Suprapubic skin (tissue), 4 donors: ENCODE measurements around the gene GFI1B. TPM values are rescaled to one million over a fixed set of nuclear protein-coding genes. Genes with fewer than 3 reads are reported as not detected.

ENCODE experiments used
- DNase-seq, 2 donors: peaks; one replicate each; pipeline ENCODE4 v3.0.0-alpha.2; 2019; ENCODE audit warnings: low spot score in 2 of 2
- H3K27ac ChIP-seq: fragments of 200-600 bp; sonication (generic); one replicate; pipeline ENCODE4 v1.5.1; 2019
- H3K27me3 ChIP-seq: fragments of 200-600 bp; sonication (generic); one replicate; pipeline ENCODE4 v1.5.1; 2019
- H3K36me3 ChIP-seq: fragments of 200-600 bp; sonication (generic); one replicate; pipeline ENCODE4 v1.5.1; 2019
- H3K4me1 ChIP-seq: fragments of 200-600 bp; sonication (generic); one replicate; pipeline ENCODE4 v1.5.1; 2019
- H3K4me3 ChIP-seq: fragments of 200-600 bp; sonication (generic); one replicate; pipeline ENCODE4 v1.5.1; 2019; ENCODE audit warnings: mild to moderate bottlenecking
- H3K9me3 ChIP-seq: fragments of 200-600 bp; sonication (generic); one replicate; pipeline ENCODE4 v1.5.1; 2019
- CTCF ChIP-seq, 2 donors: fragments of 200-600 bp in 1 of 2; fragments of 450-650 bp in 1 of 2; sonication (generic) in 1 of 2; IDR thresholded peaks; one replicate each; pipeline ENCODE4 v1.5.1; 2016 to 2019; ENCODE audit warnings: antibody characterized with exemption in 2 of 2, mild to moderate bottlenecking in 1 of 2, moderate library complexity in 1 of 2
- EP300 ChIP-seq: sonication (generic); formaldehyde crosslinking; IDR thresholded peaks from one replicate; pipeline ENCODE4 v1.6.1; 2017; ENCODE audit warnings: antibody characterized with exemption
- POLR2A ChIP-seq, 2 donors: fragments of 450-650 bp; IDR thresholded peaks; one replicate each; pipeline ENCODE4 v1.6.1; 2017; ENCODE audit warnings: antibody characterized with exemption in 2 of 2, mild to moderate bottlenecking in 2 of 2, moderate library complexity in 2 of 2
- POLR2AphosphoS5 ChIP-seq, 3 donors: sonication (generic); formaldehyde crosslinking; IDR thresholded peaks; one replicate each; pipeline ENCODE4 v1.6.1; 2017; ENCODE audit warnings: antibody characterized with exemption in 3 of 3
- WGBS: methylation state at CpG from one replicate; pipeline ENCODE4 v1.1.5; 2018; 5-methylcytosine and 5-hydroxymethylcytosine counted together
- total RNA-seq, 4 donors: library from RNA; depleted of rRNA; stranded (reverse); fragments of >200 nt; gene quantifications; one replicate each; pipeline ENCODE4 v1.1.0, GENCODE V29; 2016

GFI1B gene
- total RNA-seq, 4 donors from 2014 or later = not detected

GRCh38 chr9:132946211-132946610, 32.3 kb upstream of the GFI1B start:
- WGBS = 33% methylated on average over 3 of the region's 3 CpGs
- Histone ChIP-seq H3K4me3 (no peak overlapping the region), H3K36me3 (no peaks in the 10 kb centered on the region), H3K27me3 (no peaks in the 10 kb centered on the region), H3K9me3 (no peaks in the 10 kb centered on the region), H3K27ac (no peak overlapping the region), H3K4me1 (peaks cover 33% of the 10 kb centered on the region)
- no peak for DNase-seq
- TF ChIP-seq POLR2AphosphoS5 (IDR thresholded peaks at IDR 0.05) = no peak
- no peak for TF ChIP-seq EP300
- TF ChIP-seq CTCF (IDR thresholded peaks at IDR 0.05) = no peak
- no peak for TF ChIP-seq POLR2A (IDR thresholded peaks at IDR 0.05)

- TF ChIP-seq POLR2AphosphoS5 (IDR thresholded peaks at IDR 0.05) = no peak
- Histone ChIP-seq H3K9me3 (no peaks in the 10 kb centered on the region), H3K27me3 (no peaks in the 10 kb centered on the region), H3K4me3 (no peak overlapping the region), H3K36me3 (no peaks in the 10 kb centered on the region), H3K4me1 (peaks cover 33% of the 10 kb centered on the region), H3K27ac (no peak overlapping the region)
- DNase-seq = no peak
- 87% methylated on average over 7 of the region's 7 CpGs for WGBS
Measured at GRCh38 chr9:132946631-132947295, 31.7 kb upstream of the GFI1B start.

GRCh38 chr9:132947756-132948155, 30.7 kb upstream of the GFI1B start:
- H3K27me3 ChIP-seq = no peaks in the 10 kb centered on the region
- 90% methylated on average over 8 of the region's 8 CpGs for WGBS
- no peak for DNase-seq
- H3K9me3 ChIP-seq = no peaks in the 10 kb centered on the region
- H3K27ac ChIP-seq = no peak overlapping the region
- no peak overlapping the region for H3K4me3 ChIP-seq
- peaks cover 28% of the 10 kb centered on the region for H3K4me1 ChIP-seq
- no peak for TF ChIP-seq EP300
- no peak for TF ChIP-seq POLR2A (IDR thresholded peaks at IDR 0.05)
- no peak for TF ChIP-seq CTCF (IDR thresholded peaks at IDR 0.05)
- TF ChIP-seq POLR2AphosphoS5 (IDR thresholded peaks at IDR 0.05) = no peak
- no peaks in the 10 kb centered on the region for H3K36me3 ChIP-seq

GRCh38 chr9:132948482-132949050, 29.9 kb upstream of the GFI1B start:
- no peaks in the 10 kb centered on the region for H3K27me3 ChIP-seq
- peaks cover 20% of the 10 kb centered on the region for H3K4me1 ChIP-seq
- no peak for DNase-seq
- 82% methylated on average over 18 of the region's 18 CpGs for WGBS
- no peak overlapping the region for H3K27ac ChIP-seq
- H3K36me3 ChIP-seq = no peaks in the 10 kb centered on the region
- no peak for TF ChIP-seq CTCF (IDR thresholded peaks at IDR 0.05)
- no peak for TF ChIP-seq EP300
- no peak for TF ChIP-seq POLR2A (IDR thresholded peaks at IDR 0.05)
- no peak for TF ChIP-seq POLR2AphosphoS5 (IDR thresholded peaks at IDR 0.05)
- no peaks in the 10 kb centered on the region for H3K9me3 ChIP-seq
- no peak overlapping the region for H3K4me3 ChIP-seq

GRCh38 chr9:132949709-132950108, 28.8 kb upstream of the GFI1B start:
- 93% methylated on average over 3 of the region's 4 CpGs for WGBS
- no peak for DNase-seq
- Histone ChIP-seq H3K4me1 (peaks cover 15% of the 10 kb centered on the region), H3K9me3 (peaks cover 3% of the 10 kb centered on the region), H3K4me3 (no peak overlapping the region), H3K27me3 (no peaks in the 10 kb centered on the region), H3K36me3 (no peaks in the 10 kb centered on the region), H3K27ac (no peak overlapping the region)
- no peak for TF ChIP-seq EP300
- TF ChIP-seq CTCF (IDR thresholded peaks at IDR 0.05) = no peak
- TF ChIP-seq POLR2A (IDR thresholded peaks at IDR 0.05) = no peak
- no peak for TF ChIP-seq POLR2AphosphoS5 (IDR thresholded peaks at IDR 0.05)
